Fibroblast of skin of abdomen (primary cell): ENCODE measurements around the gene FAM217B.

ENCODE experiments used
- DNase-seq: peaks from one replicate; pipeline ENCODE4 v3.0.0-alpha.2; 2013

FAM217B gene

DNA sequence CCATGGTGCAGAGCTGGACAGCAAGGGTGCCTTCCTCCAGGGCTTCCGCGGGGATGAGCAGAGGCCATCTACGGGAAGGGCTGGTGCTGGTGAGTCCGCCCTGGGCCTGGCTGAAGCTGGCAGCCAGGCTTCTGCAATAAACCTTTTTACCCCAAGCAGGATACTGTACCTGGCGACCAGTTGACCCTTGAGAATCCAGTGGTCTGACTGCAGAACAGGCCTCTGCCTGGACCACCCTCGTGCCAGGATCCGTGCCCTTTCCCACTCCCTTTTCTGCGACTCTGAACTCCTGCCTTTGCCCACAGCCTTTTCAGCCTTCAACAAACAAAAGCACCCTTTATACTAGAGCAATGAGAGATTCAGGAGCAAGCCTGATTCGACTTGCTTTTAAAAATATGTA, 36.9 kb downstream of the FAM217B start:
- DNase-seq = no peak

DNA sequence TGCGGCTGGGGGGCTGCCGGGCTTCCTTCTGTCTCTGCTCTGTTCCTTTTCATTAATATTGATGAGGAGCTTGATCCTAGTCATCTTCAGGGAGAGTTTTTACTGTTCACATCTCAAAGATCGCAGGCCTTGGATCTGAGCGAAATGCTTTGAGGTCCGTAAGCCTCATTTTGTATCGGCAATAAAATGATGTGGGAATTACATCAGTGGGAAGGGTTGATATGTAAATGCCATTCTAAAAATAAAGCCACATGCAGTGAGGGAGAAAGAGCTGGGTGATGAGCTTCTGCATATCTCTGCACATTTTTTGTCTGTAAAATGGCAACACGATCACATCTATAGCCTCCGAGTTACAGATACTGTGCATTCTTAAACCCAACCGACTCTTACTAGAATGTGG, 42.9 kb downstream of the FAM217B start:
- DNase-seq = no peak

DNA sequence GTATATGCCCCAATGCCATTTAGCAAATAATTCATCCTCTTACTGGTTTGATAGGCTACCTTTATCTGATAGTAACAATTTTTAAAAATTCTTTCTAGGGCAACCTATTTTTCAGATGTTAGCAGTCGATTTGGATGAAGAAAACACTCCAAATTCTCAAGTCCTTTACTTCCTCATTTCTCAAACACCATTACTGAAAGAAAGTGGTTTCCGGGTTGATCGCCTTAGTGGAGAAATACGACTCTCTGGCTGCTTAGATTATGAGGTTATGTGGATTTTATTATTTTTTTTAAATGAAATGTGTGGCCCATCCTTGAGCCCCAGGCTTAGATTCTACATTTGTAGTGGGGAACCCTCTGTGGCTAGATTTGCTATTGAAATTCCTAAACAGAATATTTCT, 44.4 kb downstream of the FAM217B start:
- DNase-seq = no peak

DNA sequence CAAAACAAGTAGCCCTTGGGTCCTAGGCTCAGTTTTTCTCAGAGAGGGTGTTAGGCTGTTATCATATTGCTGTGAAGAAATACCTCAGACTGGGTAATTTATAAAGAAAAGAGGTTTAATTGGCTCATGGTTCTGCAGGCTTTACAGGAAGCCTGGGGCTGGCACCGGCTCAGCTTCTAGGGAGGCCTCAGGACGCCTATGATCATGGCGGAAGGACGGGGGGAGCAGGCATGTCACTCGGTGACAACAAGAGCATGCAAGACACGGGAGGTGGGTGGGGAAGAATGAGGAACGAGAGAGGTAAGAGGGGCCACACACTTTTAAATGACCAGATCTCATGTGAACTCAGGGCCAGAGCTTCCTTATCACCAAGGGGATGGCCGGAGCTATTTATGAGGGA, 45.0 kb downstream of the FAM217B start:
- no peak for DNase-seq

DNA sequence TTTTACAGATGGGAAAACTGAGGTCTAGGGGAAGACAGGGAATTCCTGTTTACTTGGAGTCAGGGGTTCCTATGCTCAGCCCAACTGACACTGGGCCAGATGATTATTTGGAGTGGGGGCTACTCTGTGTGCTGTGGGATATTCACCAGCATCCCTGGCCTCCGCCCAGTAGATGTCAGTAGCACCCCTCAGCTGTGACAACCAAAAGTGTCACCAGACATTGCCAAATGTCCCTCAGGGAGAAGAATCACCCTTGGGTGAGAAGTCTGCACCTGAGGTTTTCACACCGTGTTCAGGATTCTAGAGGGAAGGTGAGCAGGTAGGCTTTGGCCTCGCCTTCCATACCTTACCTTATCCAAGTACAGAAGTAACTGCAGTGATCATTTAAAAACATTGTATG, 45.7 kb downstream of the FAM217B start:
- no peak for DNase-seq

DNA sequence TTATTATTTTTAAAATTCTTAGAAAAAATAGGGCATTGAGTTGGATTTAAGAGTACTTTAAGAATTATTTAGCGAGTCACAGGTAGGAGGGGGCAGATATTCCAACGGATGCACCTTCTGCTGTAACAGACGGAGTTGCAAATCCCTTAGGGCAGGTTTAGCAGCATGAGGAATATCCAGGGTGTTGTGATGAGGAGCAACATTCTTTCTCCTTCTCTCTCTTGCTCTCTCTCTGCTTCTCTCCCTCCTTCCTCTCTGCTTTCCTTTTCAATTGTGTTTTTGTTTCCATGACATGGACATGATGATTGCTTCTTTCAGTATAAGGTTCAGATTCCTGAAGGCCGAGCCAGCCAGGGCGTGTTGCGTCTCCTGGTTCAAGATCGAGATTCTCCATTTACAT, 46.9 kb downstream of the FAM217B start:
- no peak for DNase-seq

DNA sequence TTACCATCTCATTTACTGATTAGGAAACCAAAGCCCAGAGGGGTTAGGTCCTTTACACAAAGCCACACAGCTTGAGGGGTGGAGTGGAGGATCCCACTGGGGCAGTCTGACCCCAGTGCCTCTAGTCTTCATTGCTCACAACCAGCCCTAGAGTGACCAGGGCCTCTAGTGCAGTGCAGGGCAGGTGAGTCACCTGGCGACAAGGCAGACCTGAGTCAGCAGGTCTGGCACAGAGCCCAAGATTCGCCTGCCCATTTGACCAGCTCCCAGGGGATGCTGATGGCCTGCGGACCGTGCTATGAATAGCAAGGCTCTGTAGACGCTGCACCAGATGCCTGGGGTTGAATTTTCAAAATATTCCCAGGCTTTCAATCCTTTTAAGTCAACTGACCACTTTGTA, 48.0 kb downstream of the FAM217B start:
- no peak for DNase-seq

DNA sequence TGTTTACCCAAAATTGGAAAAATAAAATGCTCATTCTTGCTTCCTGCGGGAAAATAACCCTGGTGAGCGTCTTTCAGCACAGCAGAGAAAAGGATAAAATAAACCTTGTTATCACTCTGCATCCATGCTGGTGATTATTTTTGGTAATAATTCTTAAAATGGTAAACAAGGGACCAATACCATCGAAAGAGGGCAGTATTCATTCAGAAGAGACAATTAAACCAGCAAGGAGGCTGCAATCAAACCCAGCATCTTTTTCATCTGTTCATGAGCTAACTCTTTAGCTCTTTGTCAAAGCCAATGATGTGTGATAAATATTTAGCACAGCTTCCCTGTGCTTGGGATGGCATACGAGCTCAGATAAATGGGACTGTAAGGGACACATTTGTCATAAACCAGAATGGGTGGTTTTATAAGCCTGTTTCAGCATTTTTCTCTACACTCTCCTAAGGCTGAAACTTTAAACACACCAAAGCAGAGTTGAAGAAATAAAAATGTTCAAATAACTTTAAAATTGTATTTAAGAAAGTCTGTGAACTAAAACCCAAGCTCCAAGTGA, 52.4 kb downstream of the FAM217B start:
- DNase-seq = no peak

DNA sequence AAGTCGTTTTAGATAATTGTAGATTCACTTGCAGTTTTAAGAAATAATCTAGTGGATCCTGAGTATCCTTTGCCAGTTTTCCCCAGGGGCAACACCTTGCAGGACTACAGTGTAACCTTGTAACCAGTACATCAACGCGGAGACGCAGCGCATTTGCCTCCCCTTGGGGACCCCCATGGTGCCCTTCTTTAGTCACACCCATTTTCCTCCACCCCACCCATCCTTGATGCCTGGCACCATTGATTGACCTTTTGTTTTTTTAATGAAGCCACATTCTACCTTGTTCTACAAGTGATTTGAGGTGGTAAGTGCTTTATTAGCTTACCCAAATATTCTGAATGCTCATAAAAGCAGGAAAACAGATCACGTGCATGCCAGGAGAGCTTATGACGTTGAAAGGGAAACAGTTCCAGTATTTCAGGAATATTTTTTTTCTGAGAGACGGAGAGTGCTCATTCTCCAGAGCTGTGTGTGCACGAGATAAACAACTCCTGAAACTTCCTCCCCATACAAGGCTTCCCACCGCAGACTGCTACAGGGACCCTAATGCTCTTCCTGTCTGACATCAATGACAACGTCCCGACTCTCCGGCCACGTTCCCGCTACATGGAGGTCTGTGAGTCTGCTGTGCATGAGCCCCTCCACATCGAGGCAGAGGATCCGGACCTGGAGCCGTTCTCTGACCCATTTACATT, 53.7 kb downstream of the FAM217B start:
- DNase-seq = no peak

DNA sequence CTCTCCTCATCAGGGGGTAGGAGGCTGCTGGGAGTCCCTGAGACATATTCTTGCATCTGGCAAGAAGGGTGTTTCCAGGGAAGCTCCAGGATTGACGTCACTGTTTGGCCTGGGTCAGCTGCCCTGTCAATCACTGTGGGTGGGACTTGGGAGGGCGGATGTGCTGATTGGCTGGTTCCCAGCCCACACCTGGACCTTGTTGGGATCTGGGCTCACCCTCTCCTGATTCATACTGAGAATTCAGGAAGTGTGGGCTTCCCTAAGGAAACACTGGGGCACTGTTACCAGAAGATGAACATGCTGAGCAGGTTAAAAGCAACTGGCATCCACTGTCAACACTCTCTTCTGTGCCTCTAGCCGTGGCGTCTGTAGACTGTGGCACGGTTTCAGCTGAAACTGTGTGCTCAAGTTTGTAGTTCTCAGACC, 54.5 kb downstream of the FAM217B start:
- peak; percentile 12 for DNase-seq

DNA sequence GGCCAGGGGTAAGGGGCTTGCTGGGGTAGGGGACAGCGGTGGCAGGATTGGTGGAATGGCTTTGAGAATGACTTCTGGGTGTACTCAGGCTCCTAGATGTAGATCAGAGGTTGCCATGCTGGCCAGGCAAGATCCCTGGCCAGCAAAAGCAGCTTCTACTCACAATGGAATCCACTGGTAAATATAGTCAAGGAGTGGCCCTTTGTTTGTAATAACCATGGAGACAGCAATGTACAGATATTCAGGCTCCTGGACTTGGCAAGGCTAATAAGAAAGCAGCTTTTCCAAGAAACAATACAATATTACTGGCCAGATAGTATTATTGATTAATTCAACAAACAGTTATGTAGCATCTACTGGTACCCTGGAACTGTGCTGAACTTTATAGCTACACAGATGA, 55.9 kb downstream of the FAM217B start:
- no peak for DNase-seq

DNA sequence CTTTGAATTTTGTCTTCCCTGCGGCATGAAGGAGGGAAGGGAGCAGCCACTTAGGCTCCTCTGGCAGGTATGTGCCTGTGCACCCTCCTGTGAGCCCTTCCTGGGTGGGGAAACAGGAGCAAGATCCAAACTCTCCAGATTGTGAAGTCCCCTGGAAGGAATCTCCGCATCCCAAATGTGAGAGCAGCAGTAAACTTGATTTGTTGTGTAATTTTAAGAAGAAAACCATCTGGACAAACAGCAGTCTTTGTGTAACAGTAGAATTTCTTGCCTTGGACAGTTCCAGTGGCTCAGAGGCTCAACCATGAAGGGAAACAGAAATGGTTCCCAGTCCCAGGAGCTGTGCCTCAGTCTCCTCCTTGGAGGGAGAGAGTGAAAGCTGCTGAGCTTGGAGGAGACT, 57.7 kb downstream of the FAM217B start:
- no peak for DNase-seq
